Neural cell (in vitro differentiated cells): ENCODE measurements around the gene QSOX2.

Experiments used
- EZH2 ChIP-seq: fragments of 200-600, 300-800 bp; shearing (Covaris generic), sonication (generic); IDR thresholded peaks from 2 replicates; pipeline ENCODE4 v1.6.1; 2014; ENCODE audit warnings: antibody characterized with exemption, low read length, borderline replicate concordance, mild to moderate bottlenecking; ENCODE audit not compliant: insufficient read depth, poor library complexity, severe bottlenecking
- MXI1 ChIP-seq: fragments of 450-650 bp; conservative IDR thresholded peaks from 2 replicates; pipeline ENCODE4 v1.6.1; 2014; ENCODE audit warnings: antibody characterized with exemption, mild to moderate bottlenecking; ENCODE audit not compliant: poor library complexity, severe bottlenecking
- POLR2AphosphoS5 ChIP-seq: IDR thresholded peaks from 2 replicates; pipeline ENCODE4 v1.6.1; 2012
- RAD21 ChIP-seq: fragments of 450-650 bp; conservative IDR thresholded peaks from 2 replicates; pipeline ENCODE4 v1.6.1; 2014; ENCODE audit warnings: antibody characterized with exemption, mild to moderate bottlenecking, moderate library complexity
- SMC3 ChIP-seq: fragments of 450-650 bp; conservative IDR thresholded peaks from 2 replicates; pipeline ENCODE4 v1.6.1; 2014; ENCODE audit warnings: antibody characterized with exemption, mild to moderate bottlenecking, moderate library complexity; ENCODE audit not compliant: poor library complexity
- TAF1 ChIP-seq: IDR thresholded peaks from 2 replicates; pipeline ENCODE4 v1.6.1; 2012; ENCODE audit warnings: low read depth
- TF ChIP-seq, protein P1 (sequence below): fragments of 450-650 bp; IDR thresholded peaks from 2 replicates; pipeline ENCODE4 v1.5.1; 2014; ENCODE audit warnings: antibody characterized with exemption, mild to moderate bottlenecking, moderate library complexity; ENCODE audit not compliant: poor library complexity, severe bottlenecking

GRCh38 chr9:136252846-136253245 is 7.2 kb upstream of the QSOX2 start:
- TF ChIP-seq, protein P1, sequence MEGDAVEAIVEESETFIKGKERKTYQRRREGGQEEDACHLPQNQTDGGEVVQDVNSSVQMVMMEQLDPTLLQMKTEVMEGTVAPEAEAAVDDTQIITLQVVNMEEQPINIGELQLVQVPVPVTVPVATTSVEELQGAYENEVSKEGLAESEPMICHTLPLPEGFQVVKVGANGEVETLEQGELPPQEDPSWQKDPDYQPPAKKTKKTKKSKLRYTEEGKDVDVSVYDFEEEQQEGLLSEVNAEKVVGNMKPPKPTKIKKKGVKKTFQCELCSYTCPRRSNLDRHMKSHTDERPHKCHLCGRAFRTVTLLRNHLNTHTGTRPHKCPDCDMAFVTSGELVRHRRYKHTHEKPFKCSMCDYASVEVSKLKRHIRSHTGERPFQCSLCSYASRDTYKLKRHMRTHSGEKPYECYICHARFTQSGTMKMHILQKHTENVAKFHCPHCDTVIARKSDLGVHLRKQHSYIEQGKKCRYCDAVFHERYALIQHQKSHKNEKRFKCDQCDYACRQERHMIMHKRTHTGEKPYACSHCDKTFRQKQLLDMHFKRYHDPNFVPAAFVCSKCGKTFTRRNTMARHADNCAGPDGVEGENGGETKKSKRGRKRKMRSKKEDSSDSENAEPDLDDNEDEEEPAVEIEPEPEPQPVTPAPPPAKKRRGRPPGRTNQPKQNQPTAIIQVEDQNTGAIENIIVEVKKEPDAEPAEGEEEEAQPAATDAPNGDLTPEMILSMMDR = no peak
- TF ChIP-seq POLR2AphosphoS5 = no peak
- no peak for TF ChIP-seq MXI1
- no peak for TF ChIP-seq TAF1
- no peak for TF ChIP-seq EZH2
- no peak for TF ChIP-seq RAD21
- TF ChIP-seq SMC3 = no peak
